Upper lobe of left lung (tissue), 4 donors: Measurements from ENCODE around the gene PLA2G4D.

Source experiments
- EP300 ChIP-seq, 4 donors: sonication (generic); formaldehyde crosslinking; IDR thresholded peaks; one replicate each; pipeline ENCODE4 v1.5.1; 2017; ENCODE audit warnings: antibody characterized with exemption in 4 of 4, control low read depth in 2 of 4
- POLR2A ChIP-seq, 4 donors: fragments of 450-650 bp; IDR thresholded peaks; one replicate each; pipeline ENCODE4 v1.5.1; 2016 to 2017; ENCODE audit warnings: antibody characterized with exemption in 4 of 4, mild to moderate bottlenecking in 2 of 4
- POLR2AphosphoS5 ChIP-seq, 2 donors: sonication (generic); formaldehyde crosslinking; IDR thresholded peaks; one replicate each; pipeline ENCODE4 v1.5.1; 2017; ENCODE audit warnings: antibody characterized with exemption in 2 of 2
- TF ChIP-seq, protein P1 (sequence below), 6 experiments: fragments of 450-650 bp in 4 of 6; fragments of 200-600 bp in 2 of 6; sonication (generic) in 2 of 6; IDR thresholded peaks; one replicate each; pipeline ENCODE4 v1.5.1; 2016 to 2019; ENCODE audit warnings: antibody characterized with exemption in 6 of 6

GRCh38 chr15:42056934-42057798, 37.2 kb downstream of the PLA2G4D start:
- TF ChIP-seq, protein P1, sequence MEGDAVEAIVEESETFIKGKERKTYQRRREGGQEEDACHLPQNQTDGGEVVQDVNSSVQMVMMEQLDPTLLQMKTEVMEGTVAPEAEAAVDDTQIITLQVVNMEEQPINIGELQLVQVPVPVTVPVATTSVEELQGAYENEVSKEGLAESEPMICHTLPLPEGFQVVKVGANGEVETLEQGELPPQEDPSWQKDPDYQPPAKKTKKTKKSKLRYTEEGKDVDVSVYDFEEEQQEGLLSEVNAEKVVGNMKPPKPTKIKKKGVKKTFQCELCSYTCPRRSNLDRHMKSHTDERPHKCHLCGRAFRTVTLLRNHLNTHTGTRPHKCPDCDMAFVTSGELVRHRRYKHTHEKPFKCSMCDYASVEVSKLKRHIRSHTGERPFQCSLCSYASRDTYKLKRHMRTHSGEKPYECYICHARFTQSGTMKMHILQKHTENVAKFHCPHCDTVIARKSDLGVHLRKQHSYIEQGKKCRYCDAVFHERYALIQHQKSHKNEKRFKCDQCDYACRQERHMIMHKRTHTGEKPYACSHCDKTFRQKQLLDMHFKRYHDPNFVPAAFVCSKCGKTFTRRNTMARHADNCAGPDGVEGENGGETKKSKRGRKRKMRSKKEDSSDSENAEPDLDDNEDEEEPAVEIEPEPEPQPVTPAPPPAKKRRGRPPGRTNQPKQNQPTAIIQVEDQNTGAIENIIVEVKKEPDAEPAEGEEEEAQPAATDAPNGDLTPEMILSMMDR (IDR thresholded peaks at IDR 0.05), result peak; percentile 34 to 81 (median 72)
- TF ChIP-seq POLR2A (IDR thresholded peaks at IDR 0.05) (peak in 1 of 4 donors; percentile 41), EP300 (IDR thresholded peaks at IDR 0.05) (peak in 2 of 4 donors; percentile 71 to 93), POLR2AphosphoS5 (IDR thresholded peaks at IDR 0.05) (peak; percentile 65 to 84)
